ENCODE measurements around the gene PRKCA.

Gene PRKCA

DNA sequence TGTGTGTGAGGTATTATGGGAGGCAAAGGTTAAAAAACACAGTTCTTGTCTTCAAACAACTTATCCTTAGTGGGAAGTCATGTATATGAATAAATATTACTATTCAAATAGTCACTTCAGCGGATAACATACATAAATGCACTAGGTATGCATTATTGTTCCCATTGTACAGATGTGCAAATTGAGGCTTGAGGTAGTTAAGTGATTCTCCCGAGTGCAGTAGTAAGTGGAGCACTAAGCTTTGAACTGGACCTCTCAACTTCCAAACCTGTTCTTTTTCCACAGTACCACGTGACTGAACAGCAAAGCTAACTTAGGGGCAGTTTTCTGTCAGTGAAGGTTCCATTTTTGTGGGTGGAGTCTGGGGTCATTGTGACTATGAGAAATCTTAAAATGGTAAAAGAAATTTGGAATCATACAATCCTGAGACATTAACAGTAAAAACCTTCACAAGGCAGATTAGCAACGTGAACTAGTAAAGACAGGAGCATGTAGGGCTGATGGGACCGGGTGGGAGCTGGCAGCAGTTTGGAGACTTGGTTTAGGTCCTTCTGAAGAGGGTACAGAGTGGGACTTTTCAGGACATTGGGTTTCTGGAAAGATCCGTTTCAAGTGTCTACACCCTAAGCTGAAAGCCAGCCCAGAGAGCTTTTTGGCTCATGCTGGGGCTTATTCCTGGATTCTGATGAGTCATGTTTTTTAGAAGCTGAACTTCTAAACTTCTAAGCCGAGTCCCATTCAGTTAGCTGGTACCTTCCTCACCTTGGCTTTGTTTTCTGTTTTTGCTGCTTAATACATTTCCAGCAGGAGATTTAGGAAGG, 204.9 kb downstream of the PRKCA start:
- H3K4me3 ChIP-seq (ENCODE audit: low read depth, low read length) = no peak overlapping the region
- TF ChIP-seq, protein P1, sequence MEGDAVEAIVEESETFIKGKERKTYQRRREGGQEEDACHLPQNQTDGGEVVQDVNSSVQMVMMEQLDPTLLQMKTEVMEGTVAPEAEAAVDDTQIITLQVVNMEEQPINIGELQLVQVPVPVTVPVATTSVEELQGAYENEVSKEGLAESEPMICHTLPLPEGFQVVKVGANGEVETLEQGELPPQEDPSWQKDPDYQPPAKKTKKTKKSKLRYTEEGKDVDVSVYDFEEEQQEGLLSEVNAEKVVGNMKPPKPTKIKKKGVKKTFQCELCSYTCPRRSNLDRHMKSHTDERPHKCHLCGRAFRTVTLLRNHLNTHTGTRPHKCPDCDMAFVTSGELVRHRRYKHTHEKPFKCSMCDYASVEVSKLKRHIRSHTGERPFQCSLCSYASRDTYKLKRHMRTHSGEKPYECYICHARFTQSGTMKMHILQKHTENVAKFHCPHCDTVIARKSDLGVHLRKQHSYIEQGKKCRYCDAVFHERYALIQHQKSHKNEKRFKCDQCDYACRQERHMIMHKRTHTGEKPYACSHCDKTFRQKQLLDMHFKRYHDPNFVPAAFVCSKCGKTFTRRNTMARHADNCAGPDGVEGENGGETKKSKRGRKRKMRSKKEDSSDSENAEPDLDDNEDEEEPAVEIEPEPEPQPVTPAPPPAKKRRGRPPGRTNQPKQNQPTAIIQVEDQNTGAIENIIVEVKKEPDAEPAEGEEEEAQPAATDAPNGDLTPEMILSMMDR (IDR thresholded peaks at IDR 0.05; ENCODE audit: low read depth, low read length) = no peak

DNA sequence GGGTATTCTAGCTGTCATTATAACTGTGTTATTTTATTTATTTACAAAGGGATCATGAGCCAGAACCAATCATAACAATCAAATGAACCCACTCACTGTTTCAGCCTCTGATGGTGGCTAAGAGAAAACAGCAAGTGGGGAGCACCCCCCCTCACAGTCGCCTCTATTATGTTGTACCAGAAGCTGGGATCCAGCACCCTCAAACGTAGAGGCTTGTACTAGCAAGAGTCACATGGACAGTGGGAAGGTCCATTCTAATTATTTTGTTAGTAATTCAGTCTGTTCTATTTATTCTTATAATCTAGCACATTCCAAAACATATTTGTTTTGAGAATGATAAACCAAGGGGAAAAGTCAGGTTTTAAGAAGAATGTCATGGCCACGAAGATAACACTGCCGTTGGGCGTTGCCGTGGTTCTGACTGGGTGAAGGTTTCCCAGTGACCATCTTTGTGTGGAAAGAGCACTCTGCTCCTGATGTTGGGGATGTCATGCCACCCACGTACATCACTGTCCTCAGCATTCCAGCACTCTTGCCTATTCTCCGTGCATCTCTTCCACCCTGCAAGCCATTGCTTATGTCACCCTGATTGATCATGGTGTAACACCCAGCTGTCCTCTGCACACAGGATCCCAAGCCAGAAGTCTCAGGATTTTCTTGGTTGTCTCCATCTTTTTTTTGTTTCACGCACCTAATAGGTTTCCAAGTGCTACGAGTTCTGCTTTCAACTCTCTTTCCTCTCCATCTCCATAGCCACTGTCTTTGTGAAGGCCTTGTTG, 205.8 kb downstream of the PRKCA start:
- TF ChIP-seq, protein P1 (IDR thresholded peaks at IDR 0.05; ENCODE audit: low read depth, low read length) = no peak
- no peak overlapping the region for H3K4me3 ChIP-seq (ENCODE audit: low read depth, low read length)

DNA sequence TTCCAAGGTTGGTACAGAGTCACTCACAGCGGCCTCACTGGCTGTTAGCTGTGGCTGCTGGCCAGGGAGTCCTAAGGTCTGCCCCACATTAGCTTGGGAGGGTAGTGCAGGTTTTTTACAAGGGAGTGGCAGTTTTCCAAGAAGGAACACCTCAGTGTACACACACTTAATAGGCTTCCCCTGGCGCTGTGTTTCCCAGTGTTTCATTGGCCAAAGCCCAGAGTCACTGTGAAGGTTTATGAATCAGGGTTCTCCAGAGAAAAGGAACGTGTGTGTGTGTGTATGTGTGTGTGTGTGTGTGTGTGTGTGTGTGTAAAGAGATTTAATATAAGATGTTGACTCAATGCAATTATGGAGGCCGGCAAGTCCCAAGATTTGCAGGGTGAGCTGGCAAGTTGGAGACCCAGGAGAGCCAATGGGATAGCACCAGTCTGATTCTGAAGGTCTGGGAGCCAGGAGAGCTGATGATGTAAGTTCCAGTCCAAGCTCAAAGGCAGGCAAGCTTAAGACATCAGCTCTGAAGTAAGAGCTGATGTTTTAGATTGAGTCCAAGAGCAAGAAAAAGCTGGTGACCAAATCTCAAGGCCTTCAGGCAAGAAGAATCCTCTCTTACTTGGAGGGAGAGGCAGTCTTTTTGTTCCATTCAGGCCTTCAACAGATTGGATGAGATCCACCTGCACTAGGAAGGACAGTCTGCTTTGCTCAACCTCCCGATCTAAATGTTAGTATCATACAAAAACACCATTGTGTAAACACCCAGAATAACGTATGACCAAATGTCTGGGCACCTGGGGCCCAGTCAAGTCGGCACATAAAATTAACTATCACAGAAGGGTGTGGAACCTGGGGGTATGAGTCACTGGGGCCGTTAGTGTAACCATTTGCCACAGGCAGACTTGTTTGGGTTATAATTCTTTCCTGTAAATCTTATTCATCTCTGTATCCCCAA, 206.8 kb downstream of the PRKCA start:
- TF ChIP-seq, protein P1 (IDR thresholded peaks at IDR 0.05; ENCODE audit: low read depth, low read length) = no peak
- H3K4me3 ChIP-seq (ENCODE audit: low read depth, low read length) = no peak overlapping the region

DNA sequence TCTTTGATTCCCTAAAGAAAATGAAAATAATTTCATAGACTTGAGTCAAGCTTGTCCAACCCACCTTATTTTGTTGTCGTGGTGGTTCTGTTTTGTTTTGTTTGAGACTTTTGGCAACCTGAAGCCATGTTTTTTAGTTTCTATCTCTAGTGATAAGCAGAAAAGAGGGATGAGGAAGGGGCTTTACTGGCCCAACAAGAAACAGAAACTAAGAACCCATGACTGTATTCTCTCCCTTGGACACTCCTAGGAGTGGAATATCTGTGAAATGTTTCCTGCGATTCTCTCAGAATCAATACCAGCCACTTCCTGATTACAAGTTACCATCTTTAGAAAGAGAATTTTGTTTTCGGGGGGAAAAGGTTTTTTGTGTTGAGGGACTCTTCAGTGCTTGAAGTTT, 207.5 kb downstream of the PRKCA start:
- no peak overlapping the region for H3K4me3 ChIP-seq (ENCODE audit: low read depth, low read length)
- TF ChIP-seq, protein P1 (IDR thresholded peaks at IDR 0.05; ENCODE audit: low read depth, low read length) = no peak

DNA sequence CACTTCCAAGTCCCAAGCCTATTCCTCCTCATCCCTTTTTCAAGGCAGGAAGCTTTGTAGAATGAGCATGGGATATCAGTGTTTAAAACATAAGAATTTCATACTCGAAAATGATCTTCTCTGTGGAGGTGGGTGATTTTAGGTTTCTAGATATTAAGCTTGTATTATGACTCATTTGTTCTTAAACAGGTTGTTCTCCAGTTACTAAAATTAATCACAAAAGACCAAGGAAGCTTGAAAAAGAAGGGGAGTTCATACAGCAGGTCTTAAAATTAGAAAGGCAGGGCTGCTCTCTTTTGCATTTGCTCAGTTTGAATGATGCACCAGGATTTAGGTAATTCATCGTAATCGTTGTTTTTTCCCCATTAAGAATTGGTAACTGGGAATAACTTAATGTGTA, 208.7 kb downstream of the PRKCA start:
- TF ChIP-seq, protein P1 (IDR thresholded peaks at IDR 0.05; ENCODE audit: low read depth, low read length) = no peak
- H3K4me3 ChIP-seq (ENCODE audit: low read depth, low read length) = no peak overlapping the region

DNA sequence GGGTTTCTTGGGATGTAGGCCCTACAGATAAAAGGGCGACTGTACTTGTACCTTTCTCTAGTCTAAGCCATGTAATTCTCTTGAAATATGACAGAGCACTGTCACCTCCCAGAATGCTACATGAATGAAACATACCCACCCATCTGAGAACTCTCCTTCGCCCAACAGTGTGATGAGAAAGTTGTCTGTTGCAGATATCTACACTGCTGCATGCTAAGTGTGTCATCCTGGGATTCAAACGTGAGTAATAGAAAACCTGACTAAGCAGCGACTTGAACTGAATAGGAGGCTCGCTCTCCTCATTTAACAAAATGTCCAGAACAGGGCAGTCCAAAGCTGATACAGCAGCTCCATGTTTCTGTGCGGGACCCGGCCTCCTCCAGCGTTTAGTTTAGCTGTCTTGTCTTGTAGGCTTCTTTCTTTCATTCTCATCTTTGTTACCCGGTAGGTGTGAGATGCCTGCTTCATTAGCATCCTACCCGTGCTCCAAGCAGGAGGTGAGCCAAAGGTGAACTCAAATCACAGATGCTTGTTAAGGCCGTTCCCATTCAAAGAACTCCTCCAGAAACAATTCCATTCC, 211.9 kb downstream of the PRKCA start:
- H3K4me3 ChIP-seq (ENCODE audit: low read depth, low read length) = no peak overlapping the region
- TF ChIP-seq, protein P1 (IDR thresholded peaks at IDR 0.05; ENCODE audit: low read depth, low read length) = no peak

All from WI38 (cell line).